Activated T-cell treated with anti-CD3 and anti-CD28 coated beads, Interleukin-2, amount 50 U/mL, for 72 hours (primary cell): ENCODE measurements around the gene NELL2. TPM values are rescaled to one million over a fixed set of nuclear protein-coding genes. Genes with fewer than 3 reads are reported as not detected.

Experiments
- ATAC-seq, 2 donors: fragments of 150-1000 bp; cut with Tn5 transposase; replicated peaks in 1 of 2; 2 replicates each; pipeline ENCODE4 v1.10.0; 2021; ENCODE audit warnings: moderate library complexity in 2 of 2, mild to moderate bottlenecking in 1 of 2
- DNase-seq, 2 donors: peaks; one replicate each; pipeline ENCODE4 v3.0.0; 2021 to 2022; ENCODE audit warnings: mixed read lengths in 1 of 2
- H3K27ac Mint-ChIP-seq: one replicate; pipeline ENCODE4 v1.8.0; 2022; ENCODE audit warnings: mild to moderate bottlenecking, moderate library complexity, mixed read lengths
- H3K27me3 Mint-ChIP-seq: one replicate; pipeline ENCODE4 v1.8.0; 2022; ENCODE audit warnings: low read depth, mixed read lengths
- H3K36me3 Mint-ChIP-seq, 2 donors: one replicate each; pipeline ENCODE4 v1.8.0; 2022; ENCODE audit warnings: mixed read lengths in 2 of 2, mild to moderate bottlenecking in 1 of 2; ENCODE audit not compliant: insufficient read depth in 2 of 2
- H3K4me1 Mint-ChIP-seq: one replicate; pipeline ENCODE4 v1.8.0; 2022; ENCODE audit warnings: low read depth, mixed read lengths
- H3K4me3 Mint-ChIP-seq, 2 donors: one replicate each; pipeline ENCODE4 v1.8.0; 2022; ENCODE audit warnings: mild to moderate bottlenecking in 2 of 2, mixed read lengths in 2 of 2, moderate library complexity in 2 of 2
- H3K9me3 Mint-ChIP-seq, 2 donors: one replicate each; pipeline ENCODE4 v1.8.0; 2022; ENCODE audit warnings: mixed read lengths in 2 of 2
- total RNA-seq, 2 donors: library from RNA; stranded (reverse); gene quantifications; one replicate each; pipeline ENCODE4 v1.2.3, GENCODE V29; 2022

Gene NELL2
- total RNA-seq, 2 donors from 2014 or later = 36.3 to 66.0 TPM

GRCh38 chr12:44653861-44654527 is 222.1 kb downstream of the NELL2 start:
- H3K9me3 Mint-ChIP-seq = no peaks in the 10 kb centered on the region
- no peak overlapping the region for H3K27ac Mint-ChIP-seq
- DNase-seq (no peak), ATAC-seq (peak; percentile 39 to 61)
- no peaks in the 10 kb centered on the region for H3K27me3 Mint-ChIP-seq
- H3K4me1 Mint-ChIP-seq = peaks cover 16% of the 10 kb centered on the region
- H3K36me3 Mint-ChIP-seq = no peaks in the 10 kb centered on the region
- H3K4me3 Mint-ChIP-seq = no peak overlapping the region

- ATAC-seq = no peak
- peaks cover 22% of the 10 kb centered on the region for H3K4me1 Mint-ChIP-seq
- H3K27me3 Mint-ChIP-seq = no peaks in the 10 kb centered on the region
- no peak overlapping the region for H3K4me3 Mint-ChIP-seq
- H3K27ac Mint-ChIP-seq = no peak overlapping the region
- H3K9me3 Mint-ChIP-seq = no peaks in the 10 kb centered on the region
- no peak for DNase-seq
- no peaks in the 10 kb centered on the region for H3K36me3 Mint-ChIP-seq
These were observed 226.4 kb downstream of the NELL2 start for GRCh38 chr12:44649693-44650092.

- Mint-ChIP-seq H3K9me3 (no peaks in the 10 kb centered on the region), H3K36me3 (no peaks in the 10 kb centered on the region), H3K4me1 (peaks cover 8% of the 10 kb centered on the region), H3K4me3 (no peak overlapping the region), H3K27me3 (no peaks in the 10 kb centered on the region), H3K27ac (no peak overlapping the region)
- DNase-seq (no peak), ATAC-seq (peak; percentile 34 to 42)
These were observed 228.0 kb downstream of the NELL2 start for GRCh38 chr12:44647917-44648690.

- peaks cover 0 to 3% of the 10 kb centered on the region in 2 donors for H3K36me3 Mint-ChIP-seq
- H3K4me3 Mint-ChIP-seq = no peak overlapping the region
- H3K27me3 Mint-ChIP-seq = no peaks in the 10 kb centered on the region
- DNase-seq (no peak), ATAC-seq (no peak)
- no peaks in the 10 kb centered on the region for H3K9me3 Mint-ChIP-seq
- no peaks in the 10 kb centered on the region for H3K4me1 Mint-ChIP-seq
- H3K27ac Mint-ChIP-seq = no peak overlapping the region
These were observed 235.5 kb downstream of the NELL2 start for GRCh38 chr12:44640427-44641190.

- Mint-ChIP-seq H3K36me3 (peaks cover 0 to 3% of the 10 kb centered on the region in 2 donors), H3K9me3 (no peaks in the 10 kb centered on the region), H3K4me3 (no peak overlapping the region), H3K27me3 (no peaks in the 10 kb centered on the region), H3K27ac (no peak overlapping the region), H3K4me1 (no peaks in the 10 kb centered on the region)
- ATAC-seq (no peak), DNase-seq (no peak)
These were observed 238.2 kb downstream of the NELL2 start for GRCh38 chr12:44637875-44638274.

GRCh38 chr12:44628180-44628579 is 247.9 kb downstream of the NELL2 start:
- DNase-seq (no peak), ATAC-seq (no peak)
- no peak overlapping the region for H3K4me3 Mint-ChIP-seq
- H3K27me3 Mint-ChIP-seq = no peaks in the 10 kb centered on the region
- no peaks in the 10 kb centered on the region for H3K9me3 Mint-ChIP-seq
- no peaks in the 10 kb centered on the region for H3K36me3 Mint-ChIP-seq
- H3K27ac Mint-ChIP-seq = no peak overlapping the region
- H3K4me1 Mint-ChIP-seq = peaks cover 5% of the 10 kb centered on the region

- peaks cover 5% of the 10 kb centered on the region for H3K4me1 Mint-ChIP-seq
- H3K27ac Mint-ChIP-seq = no peak overlapping the region
- no peaks in the 10 kb centered on the region for H3K9me3 Mint-ChIP-seq
- no peak for ATAC-seq
- H3K36me3 Mint-ChIP-seq = no peaks in the 10 kb centered on the region
- DNase-seq = no peak
- no peaks in the 10 kb centered on the region for H3K27me3 Mint-ChIP-seq
- H3K4me3 Mint-ChIP-seq = no peak overlapping the region
These were observed 248.5 kb downstream of the NELL2 start for GRCh38 chr12:44627387-44628166.

GRCh38 chr12:44626883-44627282 is 249.2 kb downstream of the NELL2 start:
- Mint-ChIP-seq H3K27me3 (no peaks in the 10 kb centered on the region), H3K9me3 (no peaks in the 10 kb centered on the region), H3K27ac (no peak overlapping the region), H3K4me3 (no peak overlapping the region), H3K4me1 (peaks cover 5% of the 10 kb centered on the region), H3K36me3 (no peaks in the 10 kb centered on the region)
- ATAC-seq (no peak), DNase-seq (no peak)

GRCh38 chr12:44618946-44619345 is 257.2 kb downstream of the NELL2 start:
- H3K4me3 Mint-ChIP-seq = no peak overlapping the region
- DNase-seq (no peak), ATAC-seq (no peak)
- no peaks in the 10 kb centered on the region for H3K9me3 Mint-ChIP-seq
- no peaks in the 10 kb centered on the region for H3K27me3 Mint-ChIP-seq
- H3K4me1 Mint-ChIP-seq = no peaks in the 10 kb centered on the region
- no peak overlapping the region for H3K27ac Mint-ChIP-seq
- no peaks in the 10 kb centered on the region for H3K36me3 Mint-ChIP-seq

- DNase-seq = no peak
- H3K4me3 Mint-ChIP-seq = no peak overlapping the region
- H3K27ac Mint-ChIP-seq = no peak overlapping the region
- H3K27me3 Mint-ChIP-seq = no peaks in the 10 kb centered on the region
- no peaks in the 10 kb centered on the region for H3K4me1 Mint-ChIP-seq
- no peaks in the 10 kb centered on the region for H3K9me3 Mint-ChIP-seq
- no peaks in the 10 kb centered on the region for H3K36me3 Mint-ChIP-seq
- no peak for ATAC-seq
These were observed 259.7 kb downstream of the NELL2 start for GRCh38 chr12:44616402-44616801.

GRCh38 chr12:44611538-44611937 is 264.6 kb downstream of the NELL2 start:
- H3K36me3 Mint-ChIP-seq = peaks cover 3 to 4% of the 10 kb centered on the region in 2 donors
- no peak overlapping the region for H3K4me3 Mint-ChIP-seq
- DNase-seq (no peak), ATAC-seq (no peak)
- H3K27ac Mint-ChIP-seq = no peak overlapping the region
- H3K4me1 Mint-ChIP-seq = no peaks in the 10 kb centered on the region
- H3K27me3 Mint-ChIP-seq = no peaks in the 10 kb centered on the region
- H3K9me3 Mint-ChIP-seq = no peaks in the 10 kb centered on the region

- H3K4me1 Mint-ChIP-seq = no peaks in the 10 kb centered on the region
- no peak overlapping the region for H3K27ac Mint-ChIP-seq
- H3K27me3 Mint-ChIP-seq = no peaks in the 10 kb centered on the region
- DNase-seq (no peak), ATAC-seq (no peak)
- H3K9me3 Mint-ChIP-seq = no peaks in the 10 kb centered on the region
- no peak overlapping the region for H3K4me3 Mint-ChIP-seq
- H3K36me3 Mint-ChIP-seq = peaks cover 0 to 4% of the 10 kb centered on the region in 2 donors
These were observed 272.4 kb downstream of the NELL2 start for GRCh38 chr12:44603701-44604100.

GRCh38 chr12:44592626-44593025 is 283.5 kb downstream of the NELL2 start:
- no peak for ATAC-seq

More at GRCh38 chr12:44592626-44593025, 283.5 kb downstream of the NELL2 start:
- no peak overlapping the region for H3K27ac Mint-ChIP-seq
- H3K4me3 Mint-ChIP-seq = no peak overlapping the region
- H3K36me3 Mint-ChIP-seq = peaks cover 0 to 6% of the 10 kb centered on the region in 2 donors
- no peaks in the 10 kb centered on the region for H3K27me3 Mint-ChIP-seq
- H3K4me1 Mint-ChIP-seq = no peaks in the 10 kb centered on the region
- no peaks in the 10 kb centered on the region for H3K9me3 Mint-ChIP-seq
- DNase-seq = no peak
